KOPT-K1 (cell line): ENCODE measurements around the gene PGP.
"Not testable (repeated sequence)": the region's sequence is repeated elsewhere in the genome, so short reads cannot be mapped to it uniquely, and the experiment has no call there.

Experiments used
- H3K27ac ChIP-seq: fragments of 200-600 bp; sonication (generic); 2 replicates; pipeline ENCODE4 v1.5.1; 2016; ENCODE audit warnings: antibody characterized with exemption, mild to moderate bottlenecking, low read depth, low read length; ENCODE audit not compliant: poor library complexity, severe bottlenecking
- H3K36me3 ChIP-seq: fragments of 200-600 bp; sonication (generic); 2 replicates; pipeline ENCODE4 v1.5.1; 2017; ENCODE audit warnings: antibody characterized with exemption, mild to moderate bottlenecking, low read length, moderate library complexity; ENCODE audit not compliant: insufficient read depth
- H3K9me3 ChIP-seq: fragments of 200-600 bp; sonication (generic); 2 replicates; pipeline ENCODE4 v1.5.1; 2017; ENCODE audit warnings: antibody characterized with exemption, low read length, mild to moderate bottlenecking; ENCODE audit not compliant: insufficient read depth, poor library complexity, severe bottlenecking

The PGP gene

GRCh38 chr16:2243031-2243528, 28.4 kb upstream of the PGP start:
- Histone ChIP-seq H3K27ac (no peak overlapping the region), H3K9me3 (no peaks in the 10 kb centered on the region), H3K36me3 (peaks cover 88% of the 10 kb centered on the region)

GRCh38 chr16:2242598-2242997, 28.0 kb upstream of the PGP start:
- H3K36me3 ChIP-seq = peaks cover 88% of the 10 kb centered on the region
- H3K27ac ChIP-seq = no peak overlapping the region
- H3K9me3 ChIP-seq = no peaks in the 10 kb centered on the region

GRCh38 chr16:2240331-2240730, 25.7 kb upstream of the PGP start:
- H3K36me3 ChIP-seq = peaks cover 80% of the 10 kb centered on the region
- H3K27ac ChIP-seq, H3K9me3 ChIP-seq: not testable (repeated sequence)

GRCh38 chr16:2238838-2239675, 24.4 kb upstream of the PGP start:
- Histone ChIP-seq H3K36me3 (peaks cover 80% of the 10 kb centered on the region), H3K27ac (no peak overlapping the region), H3K9me3 (no peaks in the 10 kb centered on the region)

GRCh38 chr16:2238150-2238837, 23.7 kb upstream of the PGP start:
- H3K27ac ChIP-seq = no peak overlapping the region
- H3K36me3 ChIP-seq = peaks cover 80% of the 10 kb centered on the region
- no peaks in the 10 kb centered on the region for H3K9me3 ChIP-seq

- Histone ChIP-seq H3K36me3 (peaks cover 80% of the 10 kb centered on the region), H3K27ac (no peak overlapping the region), H3K9me3 (no peaks in the 10 kb centered on the region)
These were observed 23.0 kb upstream of the PGP start for GRCh38 chr16:2237493-2238149.

- Histone ChIP-seq H3K9me3 (no peaks in the 10 kb centered on the region), H3K36me3 (peaks cover 80% of the 10 kb centered on the region), H3K27ac (no peak overlapping the region)
These were observed 22.5 kb upstream of the PGP start for GRCh38 chr16:2237102-2237482.

GRCh38 chr16:2236337-2237101, 21.9 kb upstream of the PGP start, which contains the start of gene DNASE1L2:
Gene DNASE1L2 (plus strand): TSS chr16:2236444. CDS start chr16:2236817, 373 bp downstream.
- no peaks in the 10 kb centered on the region for H3K9me3 ChIP-seq
- H3K36me3 ChIP-seq = peaks cover 80% of the 10 kb centered on the region
- H3K27ac ChIP-seq = no peak within 1 kb of the TSS

GRCh38 chr16:2235695-2236336, 21.2 kb upstream of the PGP start:
- Histone ChIP-seq H3K36me3 (peaks cover 84% of the 10 kb centered on the region), H3K27ac (no peak overlapping the region), H3K9me3 (no peaks in the 10 kb centered on the region)

GRCh38 chr16:2235234-2235651, 20.6 kb upstream of the PGP start:
- H3K9me3 ChIP-seq = no peaks in the 10 kb centered on the region

GRCh38 chr16:2234813-2235170, 20.2 kb upstream of the PGP start:
- Histone ChIP-seq H3K36me3 (peaks cover 92% of the 10 kb centered on the region), H3K27ac (no peak overlapping the region), H3K9me3 (no peaks in the 10 kb centered on the region)

More at GRCh38 chr16:2235234-2235651, 20.6 kb upstream of the PGP start:
- H3K27ac ChIP-seq = no peak overlapping the region
- peaks cover 90% of the 10 kb centered on the region for H3K36me3 ChIP-seq

GRCh38 chr16:2233872-2234812, 19.5 kb upstream of the PGP start:
- Histone ChIP-seq H3K36me3 (peaks cover 92% of the 10 kb centered on the region), H3K27ac (no peak overlapping the region), H3K9me3 (no peaks in the 10 kb centered on the region)

GRCh38 chr16:2233046-2233775, 18.6 kb upstream of the PGP start:
- H3K36me3 ChIP-seq = peaks cover 92% of the 10 kb centered on the region
- H3K9me3 ChIP-seq = no peaks in the 10 kb centered on the region
- no peak overlapping the region for H3K27ac ChIP-seq
